ENCODE measurements around the gene EDNRA.

DNA sequence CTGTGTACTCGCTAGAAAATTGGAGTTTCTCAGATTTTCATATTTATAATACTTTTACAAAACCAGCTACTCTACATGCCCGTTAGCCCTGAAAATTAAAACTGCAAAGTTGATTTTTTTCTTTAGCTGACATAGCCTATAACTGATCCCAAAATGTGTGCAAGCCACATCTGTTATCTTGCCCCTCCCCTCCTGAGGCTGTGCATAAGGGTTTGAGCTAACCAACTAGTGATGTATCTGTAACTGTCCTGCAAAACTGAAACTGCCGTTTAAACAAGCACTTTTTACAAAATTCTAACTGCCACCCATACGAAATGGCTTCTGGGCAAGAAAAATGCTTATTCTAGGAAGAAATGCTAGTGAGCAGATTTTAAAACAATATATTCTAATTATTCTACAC is 59.1 kb downstream of the EDNRA start:
- TF ChIP-seq ZNF143 (CRISPR knock-in tag; IDR thresholded peaks at IDR 0.05), result no peak
- TF ChIP-seq, protein P1, sequence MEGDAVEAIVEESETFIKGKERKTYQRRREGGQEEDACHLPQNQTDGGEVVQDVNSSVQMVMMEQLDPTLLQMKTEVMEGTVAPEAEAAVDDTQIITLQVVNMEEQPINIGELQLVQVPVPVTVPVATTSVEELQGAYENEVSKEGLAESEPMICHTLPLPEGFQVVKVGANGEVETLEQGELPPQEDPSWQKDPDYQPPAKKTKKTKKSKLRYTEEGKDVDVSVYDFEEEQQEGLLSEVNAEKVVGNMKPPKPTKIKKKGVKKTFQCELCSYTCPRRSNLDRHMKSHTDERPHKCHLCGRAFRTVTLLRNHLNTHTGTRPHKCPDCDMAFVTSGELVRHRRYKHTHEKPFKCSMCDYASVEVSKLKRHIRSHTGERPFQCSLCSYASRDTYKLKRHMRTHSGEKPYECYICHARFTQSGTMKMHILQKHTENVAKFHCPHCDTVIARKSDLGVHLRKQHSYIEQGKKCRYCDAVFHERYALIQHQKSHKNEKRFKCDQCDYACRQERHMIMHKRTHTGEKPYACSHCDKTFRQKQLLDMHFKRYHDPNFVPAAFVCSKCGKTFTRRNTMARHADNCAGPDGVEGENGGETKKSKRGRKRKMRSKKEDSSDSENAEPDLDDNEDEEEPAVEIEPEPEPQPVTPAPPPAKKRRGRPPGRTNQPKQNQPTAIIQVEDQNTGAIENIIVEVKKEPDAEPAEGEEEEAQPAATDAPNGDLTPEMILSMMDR (IDR thresholded peaks at IDR 0.05 in 2 of 3, conservative IDR thresholded peaks at IDR 0.05 in 1 of 3; ENCODE audit: insufficient read depth in 2 of 3, low read depth in 1 of 3, low read length in 3 of 3), result no peak
- no peak for TF ChIP-seq ZC3H11A (IDR thresholded peaks at IDR 0.05; ENCODE audit: low read depth, low read length)
